Progenitor cell of endocrine pancreas (in vitro differentiated cells): ENCODE data around the gene DIS3L2. TPM values are rescaled to one million over a fixed set of nuclear protein-coding genes. Genes with fewer than 3 reads are reported as not detected.
"Not testable (repeated sequence)": the region's sequence is repeated elsewhere in the genome, so short reads cannot be mapped to it uniquely, and the experiment has no call there.

Experiments
- DNase-seq: peaks from one replicate; pipeline ENCODE4 v3.0.0; 2021; ENCODE audit warnings: low spot score; ENCODE audit not compliant: unreplicated experiment
- H3K27ac Mint-ChIP-seq: 2 replicates; pipeline ENCODE4 v1.8.0; 2021; ENCODE audit warnings: mild to moderate bottlenecking, moderate library complexity, mixed read lengths
- H3K27me3 Mint-ChIP-seq: 2 replicates; pipeline ENCODE4 v1.8.0; 2021; ENCODE audit warnings: mixed read lengths
- H3K36me3 Mint-ChIP-seq: 2 replicates; pipeline ENCODE4 v1.8.0; 2022; ENCODE audit warnings: mixed read lengths; ENCODE audit not compliant: insufficient read depth
- H3K4me1 Mint-ChIP-seq: 2 replicates; pipeline ENCODE4 v1.8.0; 2021; ENCODE audit warnings: low read depth, mixed read lengths
- H3K4me3 Mint-ChIP-seq: 2 replicates; pipeline ENCODE4 v1.8.0; 2021; ENCODE audit warnings: low read depth, mild to moderate bottlenecking, moderate library complexity, mixed read lengths
- H3K9me3 Mint-ChIP-seq: 2 replicates; pipeline ENCODE4 v1.8.0; 2021; ENCODE audit warnings: low read depth, mixed read lengths
- CTCF ChIP-seq: fragments of 200-600 bp; sonication (generic); IDR thresholded peaks from one replicate; pipeline ENCODE4 v1.5.0; 2021; ENCODE audit warnings: antibody characterized with exemption, mild to moderate bottlenecking; ENCODE audit not compliant: unreplicated experiment
- total RNA-seq: library from RNA; stranded (reverse); gene quantifications from 2 replicates; pipeline ENCODE4 v1.2.1, GENCODE V29; 2021

DIS3L2 gene
- total RNA-seq, 1 donor from 2014 or later = 59.3 TPM

- H3K4me1 Mint-ChIP-seq = peaks cover 2% of the 10 kb centered on the region
- H3K4me3 Mint-ChIP-seq = no peak overlapping the region
- no peak for TF ChIP-seq CTCF
- no peak overlapping the region for H3K27ac Mint-ChIP-seq
- H3K36me3 Mint-ChIP-seq = no peaks in the 10 kb centered on the region
- peaks cover 5% of the 10 kb centered on the region for H3K27me3 Mint-ChIP-seq
- no peaks in the 10 kb centered on the region for H3K9me3 Mint-ChIP-seq
- no peak for DNase-seq
These were observed 407.8 kb downstream of the DIS3L2 start for GRCh38 chr2:232369126-232369951.

GRCh38 chr2:232370007-232370406 lies 408.5 kb downstream of the DIS3L2 start:
- not testable (repeated sequence) for H3K36me3 Mint-ChIP-seq

GRCh38 chr2:232372231-232373208 lies 411.0 kb downstream of the DIS3L2 start:
- H3K27me3 Mint-ChIP-seq = peaks cover 16% of the 10 kb centered on the region
- no peaks in the 10 kb centered on the region for H3K36me3 Mint-ChIP-seq
- no peaks in the 10 kb centered on the region for H3K4me1 Mint-ChIP-seq
- no peak for DNase-seq
- no peak overlapping the region for H3K4me3 Mint-ChIP-seq
- H3K9me3 Mint-ChIP-seq = no peaks in the 10 kb centered on the region
- H3K27ac Mint-ChIP-seq = no peak overlapping the region
- TF ChIP-seq CTCF = no peak

More at GRCh38 chr2:232370007-232370406, 408.5 kb downstream of the DIS3L2 start:
- not testable (repeated sequence) for H3K27ac Mint-ChIP-seq, H3K27me3 Mint-ChIP-seq, DNase-seq, H3K9me3 Mint-ChIP-seq, H3K4me3 Mint-ChIP-seq, H3K4me1 Mint-ChIP-seq

- DNase-seq = no peak
- Mint-ChIP-seq H3K4me3 (no peak overlapping the region), H3K9me3 (no peaks in the 10 kb centered on the region), H3K27me3 (peaks cover 16% of the 10 kb centered on the region), H3K27ac (no peak overlapping the region), H3K4me1 (no peaks in the 10 kb centered on the region), H3K36me3 (no peaks in the 10 kb centered on the region)
- no peak for TF ChIP-seq CTCF
These were observed 412.8 kb downstream of the DIS3L2 start for GRCh38 chr2:232374356-232374755.

GRCh38 chr2:232375164-232375563 lies 413.7 kb downstream of the DIS3L2 start:
- H3K36me3 Mint-ChIP-seq = no peaks in the 10 kb centered on the region
- H3K9me3 Mint-ChIP-seq = no peaks in the 10 kb centered on the region
- H3K27me3 Mint-ChIP-seq = peaks cover 16% of the 10 kb centered on the region
- H3K4me3 Mint-ChIP-seq = no peak overlapping the region
- DNase-seq = no peak
- H3K27ac Mint-ChIP-seq = no peak overlapping the region
- no peak for TF ChIP-seq CTCF
- H3K4me1 Mint-ChIP-seq = no peaks in the 10 kb centered on the region
